ENCODE data around the gene PPP2R3B. TPM values are rescaled to one million over a fixed set of nuclear protein-coding genes. Genes with fewer than 3 reads are reported as not detected.

The PPP2R3B gene
- total and polyA plus RNA-seq, 2 of the 4 experiments (the other 2 are of a cell fraction), result 13.2 to 13.3 TPM

DNA sequence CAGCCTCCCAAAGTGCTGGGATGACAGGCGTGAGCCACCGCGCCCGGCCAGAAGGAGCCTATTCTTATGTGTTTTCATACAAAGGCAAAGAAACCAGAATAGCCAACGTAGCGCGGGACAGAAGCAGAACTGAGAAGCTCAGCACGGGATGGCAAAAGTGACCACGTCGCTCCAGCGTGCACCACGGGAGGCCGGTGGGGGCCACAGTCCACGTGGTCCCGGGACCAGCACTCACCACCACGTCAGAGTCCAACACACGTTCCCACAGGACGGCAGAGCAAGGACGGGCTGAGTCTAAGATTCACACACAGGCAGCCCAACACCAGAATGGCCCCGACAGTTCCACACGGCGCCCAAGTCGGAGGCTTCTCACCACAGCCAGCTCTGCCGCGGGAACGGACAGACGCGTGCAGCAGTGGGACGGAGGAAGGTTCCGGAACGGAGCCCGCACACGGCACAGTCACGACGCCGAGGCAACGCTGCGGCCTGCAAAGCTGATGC, 49.3 kb downstream of the PPP2R3B start:
- dilution Hi-C loops (cut with HindIII; ENCODE audit: low sequenced_read_pairs, unreplicated experiment), result no loop called here
- no peak overlapping the region for H4K5ac ChIP-seq (ENCODE audit: low read depth, low read length)
- no peak overlapping the region for H3K4me3 ChIP-seq (ENCODE audit: insufficient read depth, low read depth, low read length)
- TF ChIP-seq POLR2A (IDR thresholded peaks at IDR 0.05; ENCODE audit: low read depth, low read length), result no peak
- TF ChIP-seq SMC3 (IDR thresholded peaks at IDR 0.05; ENCODE audit: low read depth, low read length), result no peak
- no peak for TF ChIP-seq MAZ (IDR thresholded peaks at IDR 0.05; ENCODE audit: borderline replicate concordance, low read depth, low read length)
- no peak for TF ChIP-seq MXI1 (IDR thresholded peaks at IDR 0.05; ENCODE audit: borderline replicate concordance, low read depth, low read length)
- no peak for TF ChIP-seq MAFK (IDR thresholded peaks at IDR 0.05; ENCODE audit: low read depth, low read length)
- TF ChIP-seq BHLHE40 (IDR thresholded peaks at IDR 0.05; ENCODE audit: low read depth, low read length), result no peak
- no peak for TF ChIP-seq CHD1 (IDR thresholded peaks at IDR 0.05; ENCODE audit: low read depth, low read length)
- TF ChIP-seq RAD21 (IDR thresholded peaks at IDR 0.05; ENCODE audit: low read length), result no peak
- no peak for TF ChIP-seq RCOR1 (IDR thresholded peaks at IDR 0.05; ENCODE audit: insufficient replicate concordance, low read length)
- no peak for TF ChIP-seq RFX5 (IDR thresholded peaks at IDR 0.05; ENCODE audit: low read depth, low read length)
- TF ChIP-seq, protein P1, sequence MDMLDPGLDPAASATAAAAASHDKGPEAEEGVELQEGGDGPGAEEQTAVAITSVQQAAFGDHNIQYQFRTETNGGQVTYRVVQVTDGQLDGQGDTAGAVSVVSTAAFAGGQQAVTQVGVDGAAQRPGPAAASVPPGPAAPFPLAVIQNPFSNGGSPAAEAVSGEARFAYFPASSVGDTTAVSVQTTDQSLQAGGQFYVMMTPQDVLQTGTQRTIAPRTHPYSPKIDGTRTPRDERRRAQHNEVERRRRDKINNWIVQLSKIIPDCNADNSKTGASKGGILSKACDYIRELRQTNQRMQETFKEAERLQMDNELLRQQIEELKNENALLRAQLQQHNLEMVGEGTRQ (IDR thresholded peaks at IDR 0.05; ENCODE audit: low read depth, low read length), result no peak
- TF ChIP-seq, protein P2, sequence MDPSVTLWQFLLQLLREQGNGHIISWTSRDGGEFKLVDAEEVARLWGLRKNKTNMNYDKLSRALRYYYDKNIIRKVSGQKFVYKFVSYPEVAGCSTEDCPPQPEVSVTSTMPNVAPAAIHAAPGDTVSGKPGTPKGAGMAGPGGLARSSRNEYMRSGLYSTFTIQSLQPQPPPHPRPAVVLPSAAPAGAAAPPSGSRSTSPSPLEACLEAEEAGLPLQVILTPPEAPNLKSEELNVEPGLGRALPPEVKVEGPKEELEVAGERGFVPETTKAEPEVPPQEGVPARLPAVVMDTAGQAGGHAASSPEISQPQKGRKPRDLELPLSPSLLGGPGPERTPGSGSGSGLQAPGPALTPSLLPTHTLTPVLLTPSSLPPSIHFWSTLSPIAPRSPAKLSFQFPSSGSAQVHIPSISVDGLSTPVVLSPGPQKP (IDR thresholded peaks at IDR 0.05; ENCODE audit: borderline replicate concordance, low read depth, low read length), result no peak
- TF ChIP-seq FOS (IDR thresholded peaks at IDR 0.05; ENCODE audit: low read depth, low read length), result no peak
- TF ChIP-seq, protein P3, sequence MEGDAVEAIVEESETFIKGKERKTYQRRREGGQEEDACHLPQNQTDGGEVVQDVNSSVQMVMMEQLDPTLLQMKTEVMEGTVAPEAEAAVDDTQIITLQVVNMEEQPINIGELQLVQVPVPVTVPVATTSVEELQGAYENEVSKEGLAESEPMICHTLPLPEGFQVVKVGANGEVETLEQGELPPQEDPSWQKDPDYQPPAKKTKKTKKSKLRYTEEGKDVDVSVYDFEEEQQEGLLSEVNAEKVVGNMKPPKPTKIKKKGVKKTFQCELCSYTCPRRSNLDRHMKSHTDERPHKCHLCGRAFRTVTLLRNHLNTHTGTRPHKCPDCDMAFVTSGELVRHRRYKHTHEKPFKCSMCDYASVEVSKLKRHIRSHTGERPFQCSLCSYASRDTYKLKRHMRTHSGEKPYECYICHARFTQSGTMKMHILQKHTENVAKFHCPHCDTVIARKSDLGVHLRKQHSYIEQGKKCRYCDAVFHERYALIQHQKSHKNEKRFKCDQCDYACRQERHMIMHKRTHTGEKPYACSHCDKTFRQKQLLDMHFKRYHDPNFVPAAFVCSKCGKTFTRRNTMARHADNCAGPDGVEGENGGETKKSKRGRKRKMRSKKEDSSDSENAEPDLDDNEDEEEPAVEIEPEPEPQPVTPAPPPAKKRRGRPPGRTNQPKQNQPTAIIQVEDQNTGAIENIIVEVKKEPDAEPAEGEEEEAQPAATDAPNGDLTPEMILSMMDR (conservative IDR thresholded peaks at IDR 0.05; ENCODE audit: low read depth, low read length), result no peak
- no peak for TF ChIP-seq NFE2L2 (IDR thresholded peaks at IDR 0.05; ENCODE audit: low read depth, low read length)
- TF ChIP-seq CEBPB (IDR thresholded peaks at IDR 0.05; ENCODE audit: low read depth, low read length), result no peak
- no peak overlapping the region for H3K23ac ChIP-seq (ENCODE audit: low read depth, low read length)
- H3K27ac ChIP-seq (ENCODE audit: insufficient read depth, low read length), result no peak overlapping the region
- ChIA-PET POLR2A (ENCODE audit: unreplicated experiment) (no interaction called here), CTCF (no interaction called here)
- DNase-seq, result no peak
- H3K56ac ChIP-seq (ENCODE audit: extremely low read depth, insufficient read depth, low read length), result no peak overlapping the region
- no peak overlapping the region for H2BK120ac ChIP-seq (ENCODE audit: low read depth, low read length)
- no peaks in the 10 kb centered on the region for H4K20me1 ChIP-seq (ENCODE audit: insufficient read depth, low read length)
- peaks cover 26% of the 10 kb centered on the region; the same call in 1 of the 2 replicates for H3K36me3 ChIP-seq (ENCODE audit: control insufficient read depth, insufficient read depth, low read length)
- no peaks in the 10 kb centered on the region for H3K4me1 ChIP-seq (ENCODE audit: control insufficient read depth, insufficient read depth, low read length)
- H2AFZ ChIP-seq (replicated peaks; ENCODE audit: low read length, poor library complexity), result no peak overlapping the region
- H3K4me2 ChIP-seq (ENCODE audit: low read depth, low read length), result no peak overlapping the region
- H2BK5ac ChIP-seq (ENCODE audit: low read depth, low read length, poor library complexity, severe bottlenecking), result no peak overlapping the region
- H2AK9ac ChIP-seq (replicated peaks; ENCODE audit: low read depth, low read length, poor library complexity), result no peak overlapping the region
- no peak overlapping the region for H4K8ac ChIP-seq (ENCODE audit: low read depth in 2 of 2, low read length in 2 of 2)
- no peak overlapping the region for H3K18ac ChIP-seq (ENCODE audit: low read depth, low read length)
- no peak overlapping the region for H2AK5ac ChIP-seq (ENCODE audit: low read depth, low read length)
- WGBS, 2 experiments (ENCODE audit: extremely low coverage in 2 of 2, insufficient read length in 1 of 2), result 98% methylated on average over 24 of the region's 38 CpGs; no CpG with 5 or more reads in 1 of the 2 experiments
- no peak overlapping the region for H4K91ac ChIP-seq (ENCODE audit: insufficient read depth, low read depth, low read length)
- H3K4ac ChIP-seq (ENCODE audit: low read depth, low read length), result no peak overlapping the region
- BruUV-seq (replicated peaks), result no TSS peak
- H2BK20ac ChIP-seq (ENCODE audit: low read depth, low read length), result no peak overlapping the region
- in situ Hi-C loops (cut with MboI; ENCODE audit: low sequenced_read_pairs), result no loop called here
- H2BK15ac ChIP-seq (ENCODE audit: low read depth, low read length), result no peak overlapping the region
- no peak overlapping the region for H3K14ac ChIP-seq (replicated peaks; ENCODE audit: low read depth, low read length)
- ATAC-seq (ENCODE audit: low read depth), result no peak
- intact Hi-C loops (cut with micrococcal nuclease), result no loop called here
- H3K9me1 ChIP-seq (ENCODE audit: insufficient read depth, low read length), result no peaks in the 10 kb centered on the region
- H3K27me3 ChIP-seq (ENCODE audit: control insufficient read depth, insufficient read depth, low read length), result no peaks in the 10 kb centered on the region
- no peaks in the 10 kb centered on the region for H3K79me1 ChIP-seq (ENCODE audit: low read depth in 1 of 2, low read length in 2 of 2)
- no peak overlapping the region for H3K9ac ChIP-seq (ENCODE audit: low read depth, low read length)
- peaks cover 9% of the 10 kb centered on the region; the same call in 1 of the 2 replicates for H3K9me3 ChIP-seq (ENCODE audit: control insufficient read depth, insufficient read depth, low read length)
